ENCODE measurements around the gene LUC7L.
"Not testable (repeated sequence)": the region's sequence is repeated elsewhere in the genome, so short reads cannot be mapped to it uniquely, and the experiment has no call there.

LUC7L gene

GRCh38 chr16:178668-179015 lies 50.6 kb downstream of the LUC7L start:
- DNase-seq = no peak

- DNase-seq = no peak
Observed at GRCh38 chr16:177981-178667, 51.1 kb downstream of the LUC7L start.

- no peak for DNase-seq
Observed at GRCh38 chr16:177394-177822, 51.8 kb downstream of the LUC7L start.

GRCh38 chr16:176477-177382 lies 52.5 kb downstream of the LUC7L start, which contains the start of gene HBA1:
HBA1 (plus strand) TSS chr16:176680; CDS start chr16:176717, 37 bp downstream.
- DNase-seq = not testable (repeated sequence)

- not testable (repeated sequence) for DNase-seq
Observed at GRCh38 chr16:176006-176405, 53.2 kb downstream of the LUC7L start.

- no peak for DNase-seq
Observed at GRCh38 chr16:175011-175949, 54.0 kb downstream of the LUC7L start.

GRCh38 chr16:173928-174769 lies 55.1 kb downstream of the LUC7L start:
- DNase-seq = not testable (repeated sequence)

GRCh38 chr16:173211-173854 lies 55.9 kb downstream of the LUC7L start:
- not testable (repeated sequence) for DNase-seq

GRCh38 chr16:172374-172941 lies 56.8 kb downstream of the LUC7L start, which contains the start of gene HBA2:
HBA2 (plus strand) TSS chr16:172876; CDS start chr16:172913, 37 bp downstream.
- not testable (repeated sequence) for DNase-seq

- DNase-seq = no peak
Observed at GRCh38 chr16:170788-171187, 58.5 kb downstream of the LUC7L start.

GRCh38 chr16:170088-170507 lies 59.2 kb downstream of the LUC7L start:
- not testable (repeated sequence) for DNase-seq

GRCh38 chr16:169014-169413 lies 60.2 kb downstream of the LUC7L start:
- no peak for DNase-seq

- no peak for DNase-seq
Observed at GRCh38 chr16:168424-168823, 60.8 kb downstream of the LUC7L start.

GRCh38 chr16:167122-167690 lies 62.0 kb downstream of the LUC7L start:
- DNase-seq = no peak

GRCh38 chr16:166375-167121 lies 62.7 kb downstream of the LUC7L start:
- DNase-seq = no peak

- no peak for DNase-seq
Observed at GRCh38 chr16:165539-166374, 63.5 kb downstream of the LUC7L start, which contains the start of gene HBM. HBM (plus strand) TSS chr16:165978; CDS start chr16:165998, 20 bp downstream.

GRCh38 chr16:164827-165538 lies 64.3 kb downstream of the LUC7L start:
- no peak for DNase-seq

All from NK-92 treated with Interleukin-12 subunit alpha and Interleukin-12 subunit beta, amount 100 ng/mL, for 24 hours (cell line).